H1 (cell line): ENCODE data around the gene RPS6KA5. TPM values are rescaled to one million over a fixed set of nuclear protein-coding genes. Genes with fewer than 3 reads are reported as not detected.

Source experiments
- CTCF ChIA-PET: fragments of 300-600 bp; sonication (Branson Sonifier 250); formaldehyde crosslinking; loops from one replicate; lab custom pipeline; 2021; ENCODE audit not compliant: partially characterized antibody; lab: Charles Lee
- POLR2A ChIA-PET: fragments of 300-600 bp; sonication (Branson Sonifier 250); formaldehyde crosslinking; loops from one replicate; lab custom pipeline; 2021; ENCODE audit warnings: inconsistent platforms; ENCODE audit not compliant: partially characterized antibody; lab: Charles Lee
- DNase-seq, 2 experiments: peaks; one replicate each; pipeline versions ENCODE4 v3.0.0 to v3.0.0-alpha.2; 2010 to 2022; ENCODE audit warnings: low spot score in 2 of 2, low read depth in 1 of 2, mixed read lengths in 1 of 2
- FAIRE-seq: peaks from 2 replicates; lab custom pipeline; 2011; peaks lifted over from hg19 to GRCh38; lab: Jason Lieb, UNC
- H2AFZ ChIP-seq: 2 replicates; pipeline ENCODE4 v1.8.1; 2012; ENCODE audit warnings: low read length, inconsistent platforms
- H2AK5ac ChIP-seq: 2 replicates; pipeline ENCODE4 v1.6.1; 2013; ENCODE audit warnings: low read depth, low read length
- H2BK120ac ChIP-seq: replicated peaks from 2 replicates; pipeline ENCODE3; 2013; ENCODE audit warnings: low read depth, low read length, inconsistent platforms
- H2BK12ac ChIP-seq: 2 replicates; pipeline ENCODE4 v1.6.1; 2013; ENCODE audit warnings: low read depth, low read length
- H2BK15ac ChIP-seq: 2 replicates; pipeline ENCODE4 v1.6.1; 2013; ENCODE audit warnings: low read length
- H2BK20ac ChIP-seq: 2 replicates; pipeline ENCODE4 v1.6.1; 2013; ENCODE audit warnings: low read length
- H2BK5ac ChIP-seq: 2 replicates; pipeline ENCODE4 v1.6.1; 2013; ENCODE audit warnings: low read depth, low read length
- H3K14ac ChIP-seq: 2 replicates; pipeline ENCODE4 v1.6.1; 2013; ENCODE audit warnings: inconsistent platforms; ENCODE audit not compliant: insufficient read length
- H3K18ac ChIP-seq: 2 replicates; pipeline ENCODE4 v1.6.1; 2013; ENCODE audit warnings: low read length; ENCODE audit errors: extremely low read depth
- H3K23ac ChIP-seq: 2 replicates; pipeline ENCODE4 v1.6.1; 2013; ENCODE audit warnings: inconsistent platforms; ENCODE audit not compliant: insufficient read length
- H3K23me2 ChIP-seq: 2 replicates; pipeline ENCODE4 v1.6.1; 2013; ENCODE audit warnings: low read depth, low read length
- H3K27ac ChIP-seq: 2 replicates; pipeline ENCODE4 v1.6.1; 2011; ENCODE audit warnings: low read depth, low read length, inconsistent platforms
- H3K27me3 ChIP-seq, 4 experiments: replicated peaks in 1 of 4; 1 replicate in 1 of 4; 2 replicates in 3 of 4; pipeline versions ENCODE4 v1.6.1 to v1.8.1; 2011 to 2013; ENCODE audit warnings: low read length in 3 of 4, mild to moderate bottlenecking in 3 of 4, inconsistent platforms in 2 of 4, mixed read lengths in 2 of 4, moderate library complexity in 1 of 4; ENCODE audit not compliant: control insufficient read depth in 3 of 4, insufficient read depth in 3 of 4; ENCODE audit errors: extremely low read depth in 1 of 4
- H3K36me3 ChIP-seq, 4 experiments: 2 replicates each; pipeline versions ENCODE4 v1.6.1 to v1.8.1; 2011 to 2013; ENCODE audit warnings: mild to moderate bottlenecking in 4 of 4, low read length in 3 of 4, moderate library complexity in 2 of 4, control low read depth in 1 of 4, inconsistent platforms in 1 of 4; ENCODE audit not compliant: insufficient read depth in 4 of 4, control insufficient read depth in 2 of 4
- H3K4ac ChIP-seq: replicated peaks from 2 replicates; pipeline ENCODE3; 2013; ENCODE audit warnings: low read length, low read depth, mixed read lengths, inconsistent platforms; ENCODE audit not compliant: insufficient read length
- H3K4me1 ChIP-seq, 4 experiments: replicated peaks in 1 of 4; 1 replicate in 1 of 4; 2 replicates in 3 of 4; pipeline versions ENCODE4 v1.6.1 to v1.8.1; 2011 to 2013; ENCODE audit warnings: low read length in 3 of 4, inconsistent platforms in 2 of 4, mixed read lengths in 1 of 4; ENCODE audit not compliant: insufficient read depth in 4 of 4, control insufficient read depth in 3 of 4
- H3K4me2 ChIP-seq, 2 experiments: 2 replicates each; pipeline versions ENCODE4 v1.6.1 to v1.8.1; 2011 to 2013; ENCODE audit warnings: low read depth in 2 of 2, low read length in 2 of 2, control low read depth in 1 of 2, inconsistent platforms in 1 of 2, mild to moderate bottlenecking in 1 of 2; ENCODE audit not compliant: insufficient read depth in 1 of 2
- H3K4me3 ChIP-seq, 4 experiments: fragments of 200-600, 300-600 bp in 1 of 4; sonication (generic), shearing (Covaris generic), sonication (Bioruptor Twin) in 1 of 4; 2 replicates each; pipeline versions ENCODE4 v1.5.1 to v1.8.1; 2011 to 2016; ENCODE audit warnings: low read length in 4 of 4, low read depth in 3 of 4, control low read depth in 2 of 4, inconsistent platforms in 2 of 4, mild to moderate bottlenecking in 2 of 4, mixed read lengths in 1 of 4, moderate library complexity in 1 of 4; ENCODE audit not compliant: insufficient read depth in 2 of 4; ENCODE audit errors: extremely low read depth in 1 of 4
- H3K56ac ChIP-seq: replicated peaks from 2 replicates; pipeline ENCODE3; 2013; ENCODE audit warnings: low read depth, mild to moderate bottlenecking, mixed read lengths, low read length, inconsistent platforms; ENCODE audit not compliant: insufficient read length
- H3K79me1 ChIP-seq: 2 replicates; pipeline ENCODE4 v1.6.1; 2013; ENCODE audit warnings: low read depth, low read length, control low read depth
- H3K79me2 ChIP-seq, 2 experiments: 2 replicates each; pipeline versions ENCODE4 v1.6.1 to v1.8.1; 2012 to 2013; ENCODE audit warnings: low read length in 2 of 2, mild to moderate bottlenecking in 2 of 2, inconsistent platforms in 1 of 2; ENCODE audit not compliant: insufficient read depth in 2 of 2, control insufficient read depth in 1 of 2
- H3K9ac ChIP-seq, 4 experiments: replicated peaks in 1 of 4; 1 replicate in 1 of 4; 2 replicates in 3 of 4; pipeline versions ENCODE4 v1.6.1 to v1.8.1; 2011 to 2013; ENCODE audit warnings: low read depth in 3 of 4, low read length in 3 of 4, control low read depth in 2 of 4, mild to moderate bottlenecking in 2 of 4, moderate library complexity in 2 of 4, inconsistent platforms in 1 of 4; ENCODE audit errors: extremely low read depth in 1 of 4
- H3K9me3 ChIP-seq, 2 experiments: 2 replicates each; pipeline versions ENCODE4 v1.6.1 to v1.8.1; 2012 to 2013; ENCODE audit warnings: mild to moderate bottlenecking in 2 of 2, moderate library complexity in 2 of 2, control low read depth in 1 of 2, inconsistent platforms in 1 of 2, low read depth in 1 of 2, low read length in 1 of 2, mixed read lengths in 1 of 2; ENCODE audit not compliant: insufficient read depth in 2 of 2
- H4K20me1 ChIP-seq, 2 experiments: replicated peaks in 1 of 2; 2 replicates each; pipeline versions ENCODE3 to v1.8.1; 2011 to 2013; ENCODE audit warnings: inconsistent platforms in 2 of 2, low read length in 2 of 2, mild to moderate bottlenecking in 1 of 2; ENCODE audit not compliant: insufficient read depth in 2 of 2, control insufficient read depth in 1 of 2
- H4K5ac ChIP-seq: 2 replicates; pipeline ENCODE4 v1.6.1; 2013; ENCODE audit warnings: low read length, low read depth, mixed read lengths, inconsistent platforms; ENCODE audit not compliant: insufficient read length
- H4K8ac ChIP-seq: 2 replicates; pipeline ENCODE4 v1.8.0; 2013; ENCODE audit warnings: mild to moderate bottlenecking, moderate library complexity, low read length, inconsistent platforms; ENCODE audit not compliant: insufficient read depth; ENCODE audit errors: extremely low read depth
- H4K91ac ChIP-seq: replicated peaks from 2 replicates; pipeline ENCODE3; 2013; ENCODE audit warnings: low read length, mixed read lengths, inconsistent platforms; ENCODE audit not compliant: insufficient read length
- CBX5 ChIP-seq: fragments of 300-800, 300-1000 bp; sonication (generic); IDR thresholded peaks from 2 replicates; pipeline ENCODE4 v1.7.1; 2016; ENCODE audit warnings: antibody characterized with exemption, low read length, low read depth
- EP300 ChIP-seq, 2 experiments: IDR thresholded peaks; 1 replicate in 1 of 2; 2 replicates in 1 of 2; pipeline ENCODE4 v1.6.1; 2011 to 2012; ENCODE audit warnings: low read depth in 2 of 2, low read length in 2 of 2, mild to moderate bottlenecking in 2 of 2, borderline replicate concordance in 1 of 2, inconsistent platforms in 1 of 2, moderate library complexity in 1 of 2
- GTF2F1 ChIP-seq: IDR thresholded peaks from 2 replicates; pipeline ENCODE4 v1.6.1; 2012; ENCODE audit warnings: low read depth, low read length, improper control_type of control experiment, borderline replicate concordance
- POLR2A ChIP-seq, 2 experiments: IDR thresholded peaks; 1 replicate in 1 of 2; 2 replicates in 1 of 2; pipeline ENCODE4 v1.6.1; 2011; ENCODE audit warnings: low read depth in 2 of 2, low read length in 2 of 2, mild to moderate bottlenecking in 2 of 2; ENCODE audit errors: control extremely low read depth in 1 of 2
- POLR2AphosphoS5 ChIP-seq: IDR thresholded peaks from 2 replicates; pipeline ENCODE4 v1.6.1; 2011; ENCODE audit warnings: low read depth, low read length
- POU5F1 ChIP-seq: IDR thresholded peaks from 2 replicates; pipeline ENCODE4 v1.6.1; 2011; ENCODE audit warnings: low read depth, mild to moderate bottlenecking, low read length, moderate library complexity
- RBBP5 ChIP-seq: IDR thresholded peaks from 2 replicates; pipeline ENCODE4 v1.7.1; 2012; ENCODE audit warnings: low read depth, mild to moderate bottlenecking, inconsistent platforms, low read length, moderate library complexity, borderline replicate concordance
- RFX5 ChIP-seq: IDR thresholded peaks from 2 replicates; pipeline ENCODE4 v1.6.1; 2011; ENCODE audit warnings: low read depth, low read length, improper control_type of control experiment, borderline replicate concordance
- TCF12 ChIP-seq: IDR thresholded peaks from 2 replicates; pipeline ENCODE4 v1.6.1; 2011; ENCODE audit warnings: low read depth, mild to moderate bottlenecking, low read length
- polyA plus RNA-seq, 7 experiments: library from polyadenylated mRNA; depleted of rRNA in 3 of 7; stranded (reverse) in 5 of 7; unstranded in 2 of 7; fragments of >200 nt in 5 of 7; fragments of 200-250 nt in 2 of 7; gene quantifications; 1 replicate in 5 of 7; 2 replicates in 1 of 7; 4 replicates in 1 of 7; pipeline versions ENCODE4 v1.2.1 to v1.2.3, GENCODE V29; 2011 to 2013; ENCODE audit warnings: missing spikeins in 2 of 7, mixed read lengths in 2 of 7
- total RNA-seq: library from RNA; stranded (reverse); fragmentation: NEBNext Ultra II Directional; extraction: Animal tissue kit (Norgen Biotek cat#: 25700); gene quantifications from 2 replicates; pipeline ENCODE4 v1.2.1, GENCODE V29; 2021
- TF ChIP-seq, protein P1 (sequence below), 3 experiments: IDR thresholded peaks; 1 replicate in 2 of 3; 2 replicates in 1 of 3; pipeline versions ENCODE4 v1.5.1 to v1.6.1; 2011; ENCODE audit warnings: low read length in 3 of 3, mild to moderate bottlenecking in 3 of 3, inconsistent platforms in 2 of 3, low read depth in 1 of 3, moderate library complexity in 1 of 3; ENCODE audit not compliant: insufficient read depth in 1 of 3; ENCODE audit errors: control extremely low read depth in 1 of 3
- TF ChIP-seq, protein P2 (sequence below): IDR thresholded peaks from 2 replicates; pipeline ENCODE4 v1.6.1; 2011; ENCODE audit warnings: low read depth, mild to moderate bottlenecking, low read length; ENCODE audit not compliant: insufficient read depth

Gene RPS6KA5
- total and polyA plus RNA-seq, 2 of the 8 experiments (the other 6 are each of a cell fraction or from before 2014, with no cell fraction given) = 0.85 to 3.1 TPM

DNA sequence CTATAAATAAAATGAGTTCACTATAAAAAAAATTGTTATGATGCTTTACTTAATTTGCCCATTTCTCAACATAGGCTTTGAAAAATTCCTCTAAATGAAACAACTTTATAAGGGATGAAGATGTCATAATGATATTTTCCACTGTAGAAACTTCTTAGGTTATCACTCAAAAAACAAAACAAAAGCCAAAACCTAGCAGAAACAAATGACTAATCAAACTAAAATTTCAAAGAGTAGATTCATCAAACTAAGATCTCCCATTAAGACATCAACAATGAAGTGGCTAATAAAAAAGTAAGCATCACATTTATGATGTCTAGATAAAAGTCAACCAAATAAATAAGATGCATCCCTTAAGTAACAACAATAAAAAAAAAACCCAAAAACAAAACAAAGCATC is 207.3 kb downstream of the RPS6KA5 start:
- Histone ChIP-seq H2BK120ac (no peak overlapping the region), H2BK5ac (no peak overlapping the region), H3K4me1 (peaks cover 0 to 2% (median 0%) of the 10 kb centered on the region in 4 experiments; a peak in 1 of 7 replicates), H3K4ac (no peak overlapping the region), H3K23me2 (no peaks in the 10 kb centered on the region), H3K56ac (no peak overlapping the region), H3K27me3 (no peaks in the 10 kb centered on the region), H3K27ac (no peak overlapping the region), H3K4me2 (no peak overlapping the region), H4K20me1 (no peaks in the 10 kb centered on the region), H2AK5ac (no peak overlapping the region), H3K9me3 (no peaks in the 10 kb centered on the region), H3K36me3 (no peaks in the 10 kb centered on the region), H4K8ac (no peak overlapping the region), H3K9ac (no peak overlapping the region), H4K5ac (no peak overlapping the region), H2BK12ac (no peak overlapping the region), H3K79me2 (no peaks in the 10 kb centered on the region), H2BK20ac (no peak overlapping the region), H3K79me1 (no peaks in the 10 kb centered on the region), H2AFZ (no peak overlapping the region), H3K4me3 (no peak overlapping the region), H3K23ac (no peak overlapping the region), H2BK15ac (no peak overlapping the region), H3K14ac (no peak overlapping the region), H3K18ac (no peak overlapping the region), H4K91ac (no peak overlapping the region)
- no peak for FAIRE-seq
- CTCF ChIA-PET = no interaction called here
- POLR2A ChIA-PET = no interaction called here
- no peak for DNase-seq
- TF ChIP-seq POLR2A (IDR thresholded peaks at IDR 0.05; ENCODE audit: control extremely low read depth in 1 of 2, low read depth in 2 of 2, low read length in 2 of 2) = no peak
- TF ChIP-seq POLR2AphosphoS5 = no peak
- no peak for TF ChIP-seq TCF12
- TF ChIP-seq RFX5 = no peak
- TF ChIP-seq, protein P1, sequence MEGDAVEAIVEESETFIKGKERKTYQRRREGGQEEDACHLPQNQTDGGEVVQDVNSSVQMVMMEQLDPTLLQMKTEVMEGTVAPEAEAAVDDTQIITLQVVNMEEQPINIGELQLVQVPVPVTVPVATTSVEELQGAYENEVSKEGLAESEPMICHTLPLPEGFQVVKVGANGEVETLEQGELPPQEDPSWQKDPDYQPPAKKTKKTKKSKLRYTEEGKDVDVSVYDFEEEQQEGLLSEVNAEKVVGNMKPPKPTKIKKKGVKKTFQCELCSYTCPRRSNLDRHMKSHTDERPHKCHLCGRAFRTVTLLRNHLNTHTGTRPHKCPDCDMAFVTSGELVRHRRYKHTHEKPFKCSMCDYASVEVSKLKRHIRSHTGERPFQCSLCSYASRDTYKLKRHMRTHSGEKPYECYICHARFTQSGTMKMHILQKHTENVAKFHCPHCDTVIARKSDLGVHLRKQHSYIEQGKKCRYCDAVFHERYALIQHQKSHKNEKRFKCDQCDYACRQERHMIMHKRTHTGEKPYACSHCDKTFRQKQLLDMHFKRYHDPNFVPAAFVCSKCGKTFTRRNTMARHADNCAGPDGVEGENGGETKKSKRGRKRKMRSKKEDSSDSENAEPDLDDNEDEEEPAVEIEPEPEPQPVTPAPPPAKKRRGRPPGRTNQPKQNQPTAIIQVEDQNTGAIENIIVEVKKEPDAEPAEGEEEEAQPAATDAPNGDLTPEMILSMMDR (IDR thresholded peaks at IDR 0.05; ENCODE audit: control extremely low read depth in 1 of 3, insufficient read depth in 1 of 3, low read depth in 1 of 3, low read length in 3 of 3) = no peak
- no peak for TF ChIP-seq GTF2F1
- TF ChIP-seq CBX5 = no peak
- TF ChIP-seq, protein P2, sequence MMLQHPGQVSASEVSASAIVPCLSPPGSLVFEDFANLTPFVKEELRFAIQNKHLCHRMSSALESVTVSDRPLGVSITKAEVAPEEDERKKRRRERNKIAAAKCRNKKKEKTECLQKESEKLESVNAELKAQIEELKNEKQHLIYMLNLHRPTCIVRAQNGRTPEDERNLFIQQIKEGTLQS = no peak
- no peak for TF ChIP-seq EP300 (IDR thresholded peaks at IDR 0.05; ENCODE audit: borderline replicate concordance in 1 of 2, low read depth in 2 of 2, low read length in 2 of 2)
- TF ChIP-seq RBBP5 = no peak
- no peak for TF ChIP-seq POU5F1
